Measurements from ENCODE around the gene GRSF1. TPM values are rescaled to one million over a fixed set of nuclear protein-coding genes. Genes with fewer than 3 reads are reported as not detected.

GRSF1 gene
- polyA plus RNA-seq, 1 experiment: 120 TPM

DNA sequence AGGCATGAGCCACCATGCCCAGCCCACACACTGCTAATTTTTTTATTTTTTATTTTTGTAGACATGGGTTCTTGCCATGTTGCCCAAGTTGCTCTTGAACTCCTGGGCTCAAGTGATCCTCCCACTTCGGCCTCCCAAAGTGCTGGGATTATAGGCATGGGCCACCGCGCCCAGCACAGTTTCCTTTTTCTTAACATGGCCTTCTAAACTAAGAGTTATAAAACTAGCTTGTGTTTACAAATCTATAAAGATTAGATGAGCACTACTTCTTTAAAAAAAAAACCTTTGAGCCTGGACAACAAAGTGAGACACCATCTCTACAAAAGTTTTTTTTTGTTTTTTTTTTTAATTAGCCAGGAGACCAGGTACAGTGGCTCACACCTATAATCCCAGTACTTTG lies 10.7 kb downstream of the GRSF1 start:
- ChIA-PET CTCF (interaction anchor here (0.9 to 1.1 kb wide), 2 partner anchors 18 to 181 kb away, joined by 3 to 5 read pairs; no protein-coding TSS in a partner anchor), POLR2A (no interaction called here)
- Histone ChIP-seq H3K27me3 (ENCODE audit: control insufficient read depth, insufficient read depth, low read length) (no peaks in the 10 kb centered on the region), H3K9me3 (ENCODE audit: control insufficient read depth, insufficient read depth, low read length) (no peaks in the 10 kb centered on the region), H3K27ac (ENCODE audit: low read depth, low read length) (no peak overlapping the region), H3K4me3 (ENCODE audit: low read depth, low read length) (no peak overlapping the region)
- no peak for DNase-seq (ENCODE audit: low read depth, low spot score)
- TF ChIP-seq, protein P1, sequence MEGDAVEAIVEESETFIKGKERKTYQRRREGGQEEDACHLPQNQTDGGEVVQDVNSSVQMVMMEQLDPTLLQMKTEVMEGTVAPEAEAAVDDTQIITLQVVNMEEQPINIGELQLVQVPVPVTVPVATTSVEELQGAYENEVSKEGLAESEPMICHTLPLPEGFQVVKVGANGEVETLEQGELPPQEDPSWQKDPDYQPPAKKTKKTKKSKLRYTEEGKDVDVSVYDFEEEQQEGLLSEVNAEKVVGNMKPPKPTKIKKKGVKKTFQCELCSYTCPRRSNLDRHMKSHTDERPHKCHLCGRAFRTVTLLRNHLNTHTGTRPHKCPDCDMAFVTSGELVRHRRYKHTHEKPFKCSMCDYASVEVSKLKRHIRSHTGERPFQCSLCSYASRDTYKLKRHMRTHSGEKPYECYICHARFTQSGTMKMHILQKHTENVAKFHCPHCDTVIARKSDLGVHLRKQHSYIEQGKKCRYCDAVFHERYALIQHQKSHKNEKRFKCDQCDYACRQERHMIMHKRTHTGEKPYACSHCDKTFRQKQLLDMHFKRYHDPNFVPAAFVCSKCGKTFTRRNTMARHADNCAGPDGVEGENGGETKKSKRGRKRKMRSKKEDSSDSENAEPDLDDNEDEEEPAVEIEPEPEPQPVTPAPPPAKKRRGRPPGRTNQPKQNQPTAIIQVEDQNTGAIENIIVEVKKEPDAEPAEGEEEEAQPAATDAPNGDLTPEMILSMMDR (IDR thresholded peaks at IDR 0.05; ENCODE audit: low read depth, low read length): no peak

DNA sequence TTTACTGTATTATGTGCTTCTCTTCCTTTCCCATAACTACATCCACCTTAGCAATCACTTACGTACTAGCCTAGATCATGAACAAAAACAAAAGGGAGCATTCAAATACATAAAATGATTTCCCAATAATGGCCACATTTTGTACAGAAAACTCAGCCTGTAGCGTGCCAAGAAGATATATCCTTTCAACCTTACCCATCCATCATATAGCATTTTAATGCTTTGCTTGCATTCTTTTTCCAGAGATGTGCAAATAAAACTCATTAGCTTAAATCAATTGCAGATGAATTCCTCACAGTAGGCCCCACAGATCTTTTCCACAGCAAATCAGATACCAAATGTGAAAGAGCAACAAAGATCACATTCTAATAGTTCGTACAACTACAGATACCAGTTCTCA lies 20.8 kb downstream of the GRSF1 start:
- TF ChIP-seq, protein P1 (IDR thresholded peaks at IDR 0.05; ENCODE audit: low read depth, low read length): no peak
- Histone ChIP-seq H3K27me3 (ENCODE audit: control insufficient read depth, insufficient read depth, low read length) (no peaks in the 10 kb centered on the region), H3K27ac (ENCODE audit: low read depth, low read length) (no peak overlapping the region), H3K9me3 (ENCODE audit: control insufficient read depth, insufficient read depth, low read length) (no peaks in the 10 kb centered on the region), H3K4me3 (ENCODE audit: low read depth, low read length) (no peak overlapping the region)
- DNase-seq (ENCODE audit: low read depth, low spot score): no peak
- ChIA-PET CTCF (interaction anchor here (0.5 kb wide), 1 partner anchor 202 kb away, joined by 3 read pairs; no protein-coding TSS in a partner anchor), POLR2A (no interaction called here)

DNA sequence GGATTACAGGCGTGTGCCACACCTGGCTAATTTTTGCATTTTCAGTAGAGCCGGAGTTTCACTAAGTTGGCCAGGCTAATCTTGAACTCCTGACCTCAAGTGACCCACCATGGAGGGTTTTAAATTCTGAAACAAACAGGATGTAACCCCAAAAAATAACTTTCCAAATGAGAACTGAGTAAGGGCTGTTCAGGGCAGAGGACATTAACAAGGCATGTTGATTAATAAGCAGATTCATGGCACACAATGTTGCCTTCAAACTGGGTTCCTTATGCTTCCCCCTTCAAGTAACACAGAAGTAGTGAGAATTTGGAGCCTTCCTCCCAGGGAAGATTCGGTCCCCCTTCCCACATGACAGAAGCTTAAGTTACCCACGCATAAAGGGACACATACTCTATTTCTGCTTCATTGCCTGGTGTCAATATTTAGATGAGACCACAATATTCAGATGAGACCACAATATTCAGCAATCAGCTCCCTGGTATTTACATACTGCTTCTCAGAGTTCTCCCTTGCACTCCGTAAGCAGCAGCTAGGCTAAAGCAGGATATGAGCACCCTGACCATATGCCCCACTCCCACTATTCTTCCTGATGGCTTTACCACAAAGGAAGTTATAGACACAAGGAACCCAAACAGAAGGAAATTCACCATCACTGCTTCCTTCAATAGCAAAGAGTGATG lies 21.4 kb downstream of the GRSF1 start:
- TF ChIP-seq, protein P1 (IDR thresholded peaks at IDR 0.05; ENCODE audit: low read depth, low read length): no peak
- no peak overlapping the region for H3K27ac ChIP-seq (ENCODE audit: low read depth, low read length)
- H3K9me3 ChIP-seq (ENCODE audit: control insufficient read depth, insufficient read depth, low read length): no peaks in the 10 kb centered on the region
- H3K4me3 ChIP-seq (ENCODE audit: low read depth, low read length): no peak overlapping the region
- no peaks in the 10 kb centered on the region for H3K27me3 ChIP-seq (ENCODE audit: control insufficient read depth, insufficient read depth, low read length)
- ChIA-PET CTCF (interaction anchor here (0.5 kb wide), 1 partner anchor 201 kb away, joined by 3 read pairs; no protein-coding TSS in a partner anchor), POLR2A (no interaction called here)
- DNase-seq (ENCODE audit: low read depth, low spot score): no peak

DNA sequence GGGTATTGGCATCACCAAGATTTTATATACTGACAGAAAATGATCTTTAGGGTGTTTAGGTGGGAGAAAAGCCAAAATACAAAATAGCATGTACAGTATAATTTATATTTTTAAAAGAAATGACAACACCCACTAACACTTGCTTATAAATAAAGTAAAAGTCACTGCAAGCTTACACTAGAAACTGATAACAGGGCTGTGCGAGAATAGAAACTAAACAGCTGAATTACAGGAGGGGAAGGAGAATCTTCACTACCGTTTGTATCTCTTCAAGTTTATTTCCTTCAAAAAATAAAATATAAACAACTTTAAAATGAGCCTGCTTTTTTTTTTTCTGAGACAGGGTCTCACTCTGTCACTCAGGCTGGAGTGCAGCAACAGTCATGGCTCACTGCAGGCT lies 22.8 kb downstream of the GRSF1 start:
- H3K27me3 ChIP-seq (ENCODE audit: control insufficient read depth, insufficient read depth, low read length): no peaks in the 10 kb centered on the region
- no peaks in the 10 kb centered on the region for H3K9me3 ChIP-seq (ENCODE audit: control insufficient read depth, insufficient read depth, low read length)
- TF ChIP-seq, protein P1 (IDR thresholded peaks at IDR 0.05; ENCODE audit: low read depth, low read length): no peak
- no peak for DNase-seq (ENCODE audit: low read depth, low spot score)
- no peak overlapping the region for H3K27ac ChIP-seq (ENCODE audit: low read depth, low read length)
- POLR2A ChIA-PET: no interaction called here
- CTCF ChIA-PET: no interaction called here
- H3K4me3 ChIP-seq (ENCODE audit: low read depth, low read length): no peak overlapping the region

DNA sequence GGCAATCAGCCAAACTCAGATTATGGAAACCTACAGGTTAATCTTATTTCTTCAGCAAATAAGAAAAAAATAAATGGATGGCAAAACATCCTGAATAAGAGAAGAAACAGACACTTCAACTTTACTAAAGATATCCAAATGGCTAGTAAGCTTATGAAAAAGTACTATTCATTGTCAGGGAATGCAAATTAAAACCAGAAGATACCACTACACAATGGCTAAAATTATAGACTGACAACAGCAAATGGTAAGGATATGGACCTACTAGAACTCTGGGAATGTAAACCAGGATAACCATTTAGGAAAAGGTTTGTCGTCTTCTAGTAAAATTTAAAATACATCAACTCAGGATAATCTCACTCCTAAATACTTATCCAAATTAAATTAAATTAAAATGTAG lies 24.3 kb downstream of the GRSF1 start:
- DNase-seq (ENCODE audit: low read depth, low spot score): no peak
- Histone ChIP-seq H3K9me3 (ENCODE audit: control insufficient read depth, insufficient read depth, low read length) (no peaks in the 10 kb centered on the region), H3K27ac (ENCODE audit: low read depth, low read length) (no peak overlapping the region), H3K27me3 (ENCODE audit: control insufficient read depth, insufficient read depth, low read length) (no peaks in the 10 kb centered on the region), H3K4me3 (ENCODE audit: low read depth, low read length) (no peak overlapping the region)
- POLR2A ChIA-PET: no interaction called here
- CTCF ChIA-PET: interaction anchor here (1.7 kb wide), 1 partner anchor 164 kb away, joined by 4 read pairs; no protein-coding TSS in a partner anchor
- TF ChIP-seq, protein P1 (IDR thresholded peaks at IDR 0.05; ENCODE audit: low read depth, low read length): no peak

Measured in AG04450 (cell line).